ENCODE measurements around the gene FOXA3. TPM values are rescaled to one million over a fixed set of nuclear protein-coding genes. Genes with fewer than 3 reads are reported as not detected.
A peak's percentile ranks its signal among the peaks of the same experiment; 100 is the strongest.

FOXA3 gene
- polyA plus RNA-seq (ENCODE audit: insufficient read length in 3 of 3): under 1 TPM; 0.15 to 0.26 (median 0.21) TPM
- long read RNA-seq, donor 1: 0 reads
- long read RNA-seq, donor 2: 0 reads
- long read RNA-seq, donor 3: 0 reads
- long read RNA-seq, donor 4: 0 reads
- long read RNA-seq, donor 5: 0 reads
- long read RNA-seq, donor 6: 0 reads
- long read RNA-seq, donor 7, partial matches to known transcripts: 0 of 2 reads
- long read RNA-seq, donor 7, other reads (novel, unspliced or antisense): 0 of 2 reads
- long read RNA-seq, donor 8: 0 reads
- long read RNA-seq, donor 9, partial matches to known transcripts: 0 of 1 reads
- long read RNA-seq, donor 9, other reads (novel, unspliced or antisense): 0 of 1 reads
- long read RNA-seq, donor 10: 0 reads
- long read RNA-seq, donor 11: 0 reads
- long read RNA-seq, donor 12: 0 reads
- long read RNA-seq, donor 13: 0 reads
- long read RNA-seq, donor 14: 0 reads
- long read RNA-seq, donor 15, transcript FOXA3-201 (2 exons, 1,989 nt): major isoform, 10 of 10 reads
- long read RNA-seq, donor 15, partial matches to known transcripts: 0 of 10 reads
- long read RNA-seq, donor 15, other reads (novel, unspliced or antisense): 0 of 10 reads
- long read RNA-seq, donor 16: 0 reads

GRCh38 chr19:45863840-45864628, at the start of gene FOXA3:
TSS of gene FOXA3 (plus strand) at chr19:45864326. CDS start at chr19:45864457, 131 bp downstream.
- no peak for DNase-seq

GRCh38 chr19:45814851-45815480, 49.2 kb upstream of the FOXA3 start, which contains the start of gene RSPH6A:
TSS of gene RSPH6A (minus strand) at chr19:45815308. CDS start at chr19:45815176, 132 bp downstream.
- DNase-seq: no peak

DNA sequence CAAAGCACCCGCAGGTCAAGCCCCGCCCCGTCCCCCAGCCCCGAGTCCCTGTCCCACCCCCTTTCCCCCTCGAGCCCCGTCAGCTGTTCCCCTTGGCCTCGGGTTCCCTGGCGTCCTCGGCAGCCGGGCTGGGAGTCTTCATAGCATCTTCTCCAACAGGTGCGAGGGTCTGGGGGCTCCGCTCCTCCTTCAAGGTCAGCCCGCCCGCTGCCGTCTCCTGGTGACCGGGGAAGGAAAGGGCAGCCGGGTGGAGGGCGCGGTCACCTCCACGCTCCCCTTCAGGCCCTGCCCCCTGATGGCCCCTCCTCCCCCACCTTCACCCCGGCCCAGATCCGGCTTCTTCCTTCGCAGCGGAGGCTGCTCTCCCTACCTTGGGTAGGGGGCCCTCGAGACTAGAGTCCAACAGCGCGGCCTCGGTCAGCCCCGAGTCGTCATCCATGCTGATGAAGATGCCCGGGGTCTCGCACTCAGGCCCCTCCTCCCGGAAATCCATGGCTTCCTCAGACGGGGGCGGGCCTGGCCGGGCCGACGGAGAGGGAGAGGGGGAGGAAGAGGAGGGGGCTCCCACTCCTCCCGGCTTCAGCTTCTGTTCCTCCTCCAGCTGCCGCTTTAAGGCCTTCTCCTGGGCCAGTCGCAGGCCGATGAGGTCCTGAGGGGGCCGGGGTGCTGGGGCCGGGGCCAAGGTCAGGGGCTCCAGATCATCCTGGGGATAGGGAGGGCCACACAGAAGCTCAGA, 48.5 kb upstream of the FOXA3 start:
- peak; percentile 75 for DNase-seq

DNA sequence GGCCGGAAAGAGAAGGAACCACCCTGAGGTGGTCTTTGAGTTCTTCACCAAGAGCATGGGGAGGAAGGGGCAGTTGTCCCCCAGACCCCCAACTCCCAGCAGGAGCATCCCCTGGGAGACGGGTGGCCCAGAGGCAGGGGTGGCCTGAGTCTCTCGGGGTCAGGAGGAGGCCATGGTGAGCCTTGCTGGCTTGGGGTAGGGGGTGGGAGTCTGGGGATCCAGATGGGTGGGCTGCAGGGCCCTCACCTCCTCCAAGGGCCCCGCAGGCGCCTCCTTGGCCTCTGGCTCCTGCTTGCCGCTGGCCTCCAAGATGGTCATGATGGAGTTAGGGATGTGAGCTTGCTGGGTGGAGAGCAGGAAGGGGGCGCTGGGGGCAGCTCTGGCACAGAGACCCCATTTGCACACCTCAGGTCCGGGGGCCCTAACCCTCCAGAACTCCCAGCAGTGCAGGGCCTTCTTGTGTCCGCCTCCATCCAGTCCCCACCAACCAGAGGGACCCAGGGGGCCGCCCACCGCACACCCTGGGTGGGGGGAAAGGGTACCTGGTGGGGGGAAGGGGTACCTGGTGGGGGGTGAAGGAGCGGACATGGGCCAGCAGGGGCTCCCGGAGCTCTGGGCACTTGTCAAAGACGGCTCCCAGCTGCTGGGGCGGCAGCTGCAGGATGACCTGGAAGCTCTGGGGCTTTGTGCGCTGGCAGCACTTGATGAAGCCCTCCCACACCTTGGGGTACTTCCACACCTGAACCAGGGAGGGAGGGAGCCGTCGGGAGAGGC, 47.7 kb upstream of the FOXA3 start:
- no peak for DNase-seq

DNA sequence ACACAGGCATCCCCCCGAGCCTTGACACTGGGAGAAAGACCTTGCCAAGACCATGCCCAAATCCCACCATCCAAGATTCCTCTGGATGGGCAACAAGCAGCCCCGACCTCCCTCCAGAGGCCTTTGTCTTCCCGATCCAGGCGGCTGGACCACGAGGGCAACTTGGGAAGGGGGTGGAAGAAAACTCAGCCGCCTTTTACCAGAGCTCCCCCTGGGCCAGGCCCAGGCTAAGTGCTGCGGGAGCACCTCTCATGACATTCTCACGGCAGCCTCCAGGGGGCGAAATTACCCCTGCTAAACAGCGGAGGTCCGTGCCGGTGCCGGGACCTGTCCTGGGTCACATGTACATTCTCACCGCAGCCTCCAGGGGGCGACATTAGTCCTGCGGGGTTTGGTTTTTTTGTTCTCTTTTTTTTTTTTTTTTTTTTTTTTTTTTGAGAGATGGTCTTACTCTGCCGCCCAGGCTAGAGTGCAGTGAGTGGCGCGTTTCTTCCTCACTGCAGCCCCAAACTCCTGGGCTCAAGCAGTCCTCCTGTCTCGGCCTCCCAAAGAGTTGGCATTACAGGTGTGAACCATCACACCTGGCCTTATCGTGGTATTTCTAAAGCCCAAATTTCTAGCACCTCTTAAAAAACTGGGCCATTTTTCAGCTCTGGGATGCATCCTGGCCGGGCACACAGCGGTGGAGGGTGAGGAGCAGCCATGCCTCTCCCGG, 47.0 kb upstream of the FOXA3 start:
- DNase-seq: peak; percentile 93

- DNase-seq: no peak
Measured at GRCh38 chr19:45817725-45818301, 46.3 kb upstream of the FOXA3 start.

DNA sequence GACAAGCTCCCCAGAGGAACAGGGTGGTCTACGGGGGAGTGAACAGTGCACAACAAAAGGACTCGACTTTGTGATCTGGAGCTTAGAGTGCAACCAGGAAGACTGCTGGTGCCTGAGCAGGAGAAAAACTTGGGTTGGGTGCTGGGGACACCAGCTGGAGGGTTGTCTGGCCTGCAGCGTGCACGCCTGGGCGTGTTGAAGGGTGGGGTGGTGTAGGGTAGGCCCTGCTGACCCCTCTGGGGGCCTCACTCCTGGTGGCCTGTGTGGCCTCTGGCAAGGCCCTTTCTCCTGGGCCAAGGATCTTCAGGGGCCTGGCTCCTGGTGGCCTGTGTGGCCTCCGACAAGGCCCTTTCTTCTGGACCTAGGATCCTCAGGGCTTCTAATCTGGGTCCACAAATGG, 44.4 kb upstream of the FOXA3 start:
- no peak for DNase-seq

DNA sequence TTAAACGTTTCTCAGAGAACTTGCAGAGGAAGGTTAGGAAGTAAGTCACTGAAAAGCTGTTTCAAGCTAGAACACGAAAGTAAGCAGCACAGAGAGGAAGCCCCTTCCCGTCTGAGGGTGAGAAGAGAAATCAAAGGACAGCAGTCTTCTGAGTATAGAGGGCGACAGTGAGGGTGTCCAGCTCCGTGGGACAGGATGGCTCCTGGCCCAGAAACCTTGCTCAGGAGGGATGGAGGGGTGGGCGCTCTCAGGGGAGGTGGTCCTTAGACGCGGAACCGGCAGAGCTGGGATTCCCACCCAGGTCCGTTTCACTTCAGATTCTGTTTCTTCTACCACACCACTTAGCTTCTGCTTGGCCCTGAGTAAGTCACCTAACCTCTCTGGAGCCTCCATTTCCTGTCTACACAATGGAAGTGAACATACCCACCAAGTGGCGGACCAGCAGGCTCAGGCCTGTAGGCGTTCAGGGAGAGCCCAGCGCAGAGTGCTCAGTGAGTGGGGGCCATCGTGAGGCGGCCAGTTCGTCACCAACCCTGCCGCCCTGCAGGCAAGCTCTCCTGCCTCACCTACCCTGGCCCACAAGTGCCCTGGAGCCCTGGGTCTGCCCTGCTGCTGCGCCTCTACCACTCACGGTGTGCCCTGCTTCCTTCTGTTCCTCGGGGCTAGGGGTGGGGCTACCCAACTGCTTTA, 43.6 kb upstream of the FOXA3 start:
- no peak for DNase-seq

- no peak for DNase-seq
Measured at GRCh38 chr19:45821103-45821521, 43.0 kb upstream of the FOXA3 start.

DNA sequence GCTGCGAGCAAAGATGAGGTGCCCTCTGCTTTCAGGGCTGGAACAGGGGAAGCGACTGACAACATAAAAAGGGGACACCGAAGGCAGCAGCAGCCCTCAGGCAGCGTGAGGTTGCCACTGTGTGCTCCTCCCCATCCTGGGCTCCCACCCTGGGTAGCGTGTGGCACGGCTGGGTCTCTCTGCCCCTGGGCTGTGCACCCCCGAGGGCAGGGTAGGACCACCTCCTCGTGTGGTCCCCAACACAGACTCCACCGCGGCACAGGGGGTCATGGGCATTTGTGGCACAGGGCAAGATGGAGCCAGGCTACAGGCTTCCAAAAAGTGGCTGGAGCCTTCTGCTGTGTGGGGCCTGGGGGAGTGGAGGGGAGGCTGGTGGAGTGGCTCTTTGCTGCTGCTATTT, 42.6 kb upstream of the FOXA3 start:
- DNase-seq: no peak

DNA sequence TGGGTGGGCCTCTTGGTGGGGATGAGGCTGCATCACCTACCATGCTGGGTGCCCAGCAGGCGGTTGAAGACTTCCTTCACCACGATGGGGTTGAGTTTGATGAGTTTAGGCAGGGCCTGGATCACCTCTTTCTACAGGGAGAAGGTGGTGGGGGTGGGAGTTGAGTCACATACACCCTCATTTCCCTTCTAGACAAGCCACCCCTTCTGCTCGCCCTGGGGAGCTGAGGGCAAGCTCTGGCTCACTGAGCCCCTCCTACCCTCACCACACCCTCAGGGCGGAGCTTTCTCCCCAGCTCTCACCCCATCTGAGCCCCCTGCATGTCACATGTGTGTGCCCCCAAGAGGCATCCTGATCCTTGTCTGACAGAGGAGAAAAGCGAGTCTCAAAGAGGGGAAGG, 41.4 kb upstream of the FOXA3 start:
- DNase-seq: no peak

DNA sequence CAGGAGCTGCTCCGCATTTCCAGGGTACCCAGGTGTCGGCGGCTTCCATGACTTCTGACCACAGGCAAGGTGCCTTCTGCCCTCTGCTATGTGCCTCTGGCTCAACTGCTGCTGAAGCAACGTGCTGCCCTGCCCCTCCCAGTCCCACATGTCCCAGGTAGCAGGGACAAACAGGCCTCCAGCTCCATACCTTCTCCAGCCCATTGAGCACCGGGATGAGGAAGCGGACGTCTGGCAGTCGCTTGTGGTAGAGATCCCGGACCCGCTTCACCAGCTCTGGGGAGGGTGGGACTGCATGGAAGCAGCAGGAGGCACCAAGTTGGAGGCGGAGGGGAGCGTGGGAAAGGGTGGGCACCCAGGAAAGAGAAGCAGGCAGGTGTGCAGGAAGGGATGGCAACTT, 40.9 kb upstream of the FOXA3 start:
- DNase-seq: no peak

- no peak for DNase-seq
Measured at GRCh38 chr19:45824041-45824471, 40.1 kb upstream of the FOXA3 start.

GRCh38 chr19:45824531-45825262, 39.4 kb upstream of the FOXA3 start:
- DNase-seq: no peak

GRCh38 chr19:45825263-45825605, 38.9 kb upstream of the FOXA3 start:
- DNase-seq: no peak

DNA sequence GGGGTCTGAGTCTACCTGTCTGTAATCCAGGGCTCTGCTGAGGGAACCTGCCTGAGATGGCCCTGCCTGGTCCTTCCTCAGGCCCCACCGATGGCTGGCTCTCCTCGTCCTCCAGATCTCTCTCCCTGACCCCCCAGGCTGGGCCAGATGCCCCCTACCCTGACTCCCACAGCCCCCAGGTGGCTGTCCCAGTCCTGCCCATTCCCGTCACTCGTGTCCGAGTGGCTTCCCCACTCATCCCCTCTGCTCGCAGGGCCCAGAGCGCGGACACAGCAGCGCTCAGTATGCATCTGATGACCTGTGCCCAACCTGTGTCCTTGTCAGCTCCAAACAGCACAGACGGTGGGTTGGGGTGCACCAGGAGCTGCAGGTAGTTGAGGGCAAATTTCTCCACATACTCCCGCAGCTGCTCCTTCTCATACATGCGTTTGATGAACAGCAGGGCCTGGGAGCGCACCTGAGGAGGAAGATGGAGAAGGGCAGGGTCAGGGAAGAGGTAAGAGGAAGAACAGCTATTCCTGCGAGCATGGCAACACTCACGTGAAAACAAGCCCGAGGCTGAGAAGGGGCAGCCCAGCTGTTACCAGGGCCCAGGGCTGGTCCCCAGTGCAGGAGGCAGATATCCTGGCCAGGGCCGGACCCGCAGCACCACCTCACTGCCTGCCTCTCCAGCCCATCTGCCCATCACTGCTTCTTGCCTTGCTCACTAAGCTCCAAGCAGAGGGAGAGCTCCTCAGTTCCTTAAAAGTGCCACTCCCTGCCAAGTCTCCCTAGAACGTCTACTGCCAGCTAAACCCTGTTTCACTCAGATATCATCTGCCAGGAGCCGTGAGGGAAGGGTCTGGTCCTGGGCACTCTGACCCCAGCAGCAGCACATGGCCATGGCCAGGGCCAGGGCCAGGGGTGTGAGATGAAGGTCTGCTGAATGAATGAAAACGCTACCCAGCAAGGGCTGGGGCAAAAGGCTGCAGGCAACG, 37.9 kb upstream of the FOXA3 start:
- no peak for DNase-seq

- no peak for DNase-seq
Measured at GRCh38 chr19:45826934-45827333, 37.2 kb upstream of the FOXA3 start.
